Effector memory CD4-positive, alpha-beta T cell (primary cell): ENCODE data around the gene INO80B.

Experiments
- DNase-seq, 3 donors: peaks; one replicate each; pipeline ENCODE4 v3.0.0-alpha.2; 2020
- H3K27ac ChIP-seq: 2 replicates; pipeline ENCODE4 v1.7.0; 2013; ENCODE audit warnings: mild to moderate bottlenecking, low read length, moderate library complexity; ENCODE audit not compliant: insufficient read depth, poor library complexity, severe bottlenecking
- H3K27me3 ChIP-seq: replicated peaks from 2 replicates; pipeline ENCODE4 v1.7.0; 2013; ENCODE audit warnings: mild to moderate bottlenecking, low read length; ENCODE audit not compliant: insufficient read depth, control insufficient read depth, poor library complexity, severe bottlenecking
- H3K36me3 ChIP-seq: 2 replicates; pipeline ENCODE4 v1.7.0; 2013; ENCODE audit warnings: mild to moderate bottlenecking, low read length, moderate library complexity; ENCODE audit not compliant: control insufficient read depth, insufficient read depth
- H3K4me1 ChIP-seq: 2 replicates; pipeline ENCODE4 v1.7.0; 2013; ENCODE audit warnings: low read length, mild to moderate bottlenecking; ENCODE audit not compliant: control insufficient read depth, insufficient read depth, poor library complexity, severe bottlenecking
- H3K4me3 ChIP-seq: 2 replicates; pipeline ENCODE4 v1.7.0; 2013; ENCODE audit warnings: low read length, low read depth, mild to moderate bottlenecking; ENCODE audit not compliant: insufficient read depth, poor library complexity, severe bottlenecking
- H3K9me3 ChIP-seq: 2 replicates; pipeline ENCODE4 v1.7.0; 2013; ENCODE audit warnings: mild to moderate bottlenecking, low read length, moderate library complexity; ENCODE audit not compliant: control insufficient read depth

Gene INO80B

GRCh38 chr2:74495440-74495839, 40.6 kb downstream of the INO80B start:
- H3K4me3 ChIP-seq: no peak overlapping the region
- peaks cover 22% of the 10 kb centered on the region for H3K27me3 ChIP-seq
- no peaks in the 10 kb centered on the region for H3K9me3 ChIP-seq
- no peak overlapping the region for H3K27ac ChIP-seq
- DNase-seq: no peak
- peaks cover 33% of the 10 kb centered on the region for H3K36me3 ChIP-seq
- H3K4me1 ChIP-seq: peaks cover 22% of the 10 kb centered on the region

- Histone ChIP-seq H3K27me3 (peaks cover 34% of the 10 kb centered on the region), H3K36me3 (peaks cover 16% of the 10 kb centered on the region), H3K4me3 (no peak overlapping the region)
Observed at GRCh38 chr2:74496997-74497776, 42.3 kb downstream of the INO80B start.

GRCh38 chr2:74497777-74498499, 43.1 kb downstream of the INO80B start:
- no peak overlapping the region for H3K27ac ChIP-seq
- H3K27me3 ChIP-seq: peaks cover 42% of the 10 kb centered on the region
- no peaks in the 10 kb centered on the region for H3K9me3 ChIP-seq
- H3K36me3 ChIP-seq: peaks cover 8% of the 10 kb centered on the region
- peak overlapping the region; percentile 66 for H3K4me3 ChIP-seq
- peaks cover 29% of the 10 kb centered on the region for H3K4me1 ChIP-seq
- DNase-seq: no peak

More at GRCh38 chr2:74496997-74497776, 42.3 kb downstream of the INO80B start:
- Histone ChIP-seq H3K4me1 (peaks cover 22% of the 10 kb centered on the region), H3K27ac (no peak overlapping the region), H3K9me3 (no peaks in the 10 kb centered on the region)
- DNase-seq: no peak

- Histone ChIP-seq H3K4me1 (peaks cover 37% of the 10 kb centered on the region), H3K36me3 (peaks cover 1% of the 10 kb centered on the region), H3K4me3 (peak overlapping the region; percentile 66), H3K27me3 (peaks cover 49% of the 10 kb centered on the region), H3K9me3 (no peaks in the 10 kb centered on the region), H3K27ac (no peak overlapping the region)
- DNase-seq: no peak
Observed at GRCh38 chr2:74498500-74499266, 43.8 kb downstream of the INO80B start.

GRCh38 chr2:74499267-74499939, 44.5 kb downstream of the INO80B start, which contains the start of gene LBX2:
Gene LBX2 (minus strand): TSS chr2:74499603. CDS start chr2:74499537, 66 bp downstream.
- DNase-seq: no peak
- H3K27me3 ChIP-seq: peaks cover 54% of the 10 kb centered on the region

GRCh38 chr2:74499940-74500577, 45.2 kb downstream of the INO80B start:
- no peak overlapping the region for H3K27ac ChIP-seq
- no peaks in the 10 kb centered on the region for H3K9me3 ChIP-seq
- no peak overlapping the region for H3K4me3 ChIP-seq
- H3K36me3 ChIP-seq: peaks cover 4% of the 10 kb centered on the region
- H3K4me1 ChIP-seq: peaks cover 37% of the 10 kb centered on the region
- DNase-seq: no peak
- peaks cover 54% of the 10 kb centered on the region for H3K27me3 ChIP-seq

More at GRCh38 chr2:74499267-74499939, 44.5 kb downstream of the INO80B start, which contains the start of gene LBX2:
- Histone ChIP-seq H3K4me3 (peak within 1 kb of the TSS; percentile 66), H3K4me1 (peaks cover 37% of the 10 kb centered on the region), H3K36me3 (no peaks in the 10 kb centered on the region), H3K9me3 (no peaks in the 10 kb centered on the region), H3K27ac (no peak within 1 kb of the TSS)

- H3K27ac ChIP-seq: no peak overlapping the region
- H3K27me3 ChIP-seq: peaks cover 54% of the 10 kb centered on the region
- peaks cover 9% of the 10 kb centered on the region for H3K36me3 ChIP-seq
- H3K4me1 ChIP-seq: peaks cover 37% of the 10 kb centered on the region
- no peak for DNase-seq
- H3K9me3 ChIP-seq: no peaks in the 10 kb centered on the region
- no peak overlapping the region for H3K4me3 ChIP-seq
Observed at GRCh38 chr2:74500578-74500946, 45.7 kb downstream of the INO80B start.

DNA sequence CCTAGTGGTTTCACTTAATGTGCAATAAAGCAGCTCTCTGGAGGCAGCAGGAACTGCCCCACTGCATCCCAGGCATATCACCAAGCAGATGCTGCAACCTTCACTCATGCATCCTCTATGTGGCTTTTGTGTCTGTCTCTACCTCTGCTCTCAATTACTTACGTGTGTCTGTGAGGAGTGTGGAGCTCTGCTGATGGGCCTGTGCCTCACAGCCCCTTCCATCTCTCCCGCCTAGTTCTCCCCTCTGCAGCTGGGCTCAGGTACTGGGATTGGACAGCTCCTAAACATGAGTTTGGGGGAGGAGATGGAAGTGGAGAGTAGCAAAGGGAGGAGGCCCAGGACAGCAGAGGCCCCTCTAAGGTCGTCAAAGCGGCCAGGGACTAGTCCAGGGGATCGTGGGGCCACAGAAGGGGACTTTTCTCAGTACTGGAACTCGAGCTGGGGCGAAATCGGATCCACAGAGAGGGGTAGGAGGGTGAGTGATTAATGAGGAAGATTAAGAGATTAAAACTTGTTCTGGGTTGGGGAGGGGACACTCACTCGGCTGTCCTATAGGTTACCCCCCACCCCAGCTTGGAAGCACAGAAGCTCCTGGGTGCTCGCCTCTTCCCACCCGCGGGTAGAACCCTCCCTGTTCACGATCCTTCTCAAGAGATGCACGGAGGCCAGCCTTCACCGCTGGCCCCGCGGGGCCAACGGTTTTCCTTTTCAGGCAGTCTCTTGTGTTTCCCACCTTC, 46.6 kb downstream of the INO80B start:
- Histone ChIP-seq H3K27ac (no peak overlapping the region), H3K9me3 (no peaks in the 10 kb centered on the region), H3K36me3 (peaks cover 15% of the 10 kb centered on the region), H3K4me1 (peaks cover 40% of the 10 kb centered on the region), H3K27me3 (peaks cover 54% of the 10 kb centered on the region), H3K4me3 (no peak overlapping the region)
- DNase-seq: no peak
